ENCODE data around the gene LRP1. TPM values are rescaled to one million over a fixed set of nuclear protein-coding genes. Genes with fewer than 3 reads are reported as not detected.

Gene LRP1
- total RNA-seq, 1 donor from 2014 or later = 95.7 TPM

DNA sequence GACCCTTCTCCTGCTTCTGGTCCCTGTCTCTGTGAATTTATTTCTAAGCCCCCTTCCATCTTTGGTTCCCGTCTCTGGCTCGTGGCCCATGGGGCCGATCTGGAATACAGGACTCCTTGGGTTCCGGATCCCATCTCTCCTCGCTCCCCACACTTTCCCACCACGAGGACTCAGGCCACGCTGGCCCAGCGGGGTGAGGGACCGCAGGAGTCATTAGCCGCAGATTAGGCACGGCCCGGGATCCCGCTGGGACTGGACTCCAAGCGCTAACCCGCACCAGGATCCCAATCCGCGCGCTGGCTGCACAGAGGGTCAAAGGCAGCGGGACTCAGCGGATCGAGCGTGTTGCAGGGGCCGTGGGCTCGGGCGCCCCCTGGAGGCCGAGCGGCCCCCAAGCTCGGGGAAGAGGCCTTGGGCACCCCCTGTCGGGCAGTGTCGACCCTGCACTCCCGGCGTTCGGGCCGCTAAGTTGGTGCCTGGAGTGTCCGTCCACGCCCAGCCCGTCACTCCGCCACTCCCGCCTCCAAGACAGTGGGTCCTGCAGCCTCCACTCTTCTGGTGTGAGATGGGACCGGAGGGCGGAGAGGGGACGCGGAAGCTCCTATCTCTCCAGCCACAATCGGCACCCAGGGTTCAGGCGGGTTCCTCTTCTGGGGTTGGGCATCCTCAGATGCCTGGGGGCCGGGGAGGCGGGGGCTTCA lies 110.7 kb downstream of the LRP1 start:
- peaks cover 22% of the 10 kb centered on the region for H3K4me1 Mint-ChIP-seq (ENCODE audit: low read depth)
- peaks cover 82% of the 10 kb centered on the region for H3K27me3 Mint-ChIP-seq
- DNase-seq (ENCODE audit: low spot score, unreplicated experiment) = peak; percentile 89
- H3K4me3 Mint-ChIP-seq (ENCODE audit: low read depth) = peak overlapping the region; percentile 67
- TF ChIP-seq, protein P1, sequence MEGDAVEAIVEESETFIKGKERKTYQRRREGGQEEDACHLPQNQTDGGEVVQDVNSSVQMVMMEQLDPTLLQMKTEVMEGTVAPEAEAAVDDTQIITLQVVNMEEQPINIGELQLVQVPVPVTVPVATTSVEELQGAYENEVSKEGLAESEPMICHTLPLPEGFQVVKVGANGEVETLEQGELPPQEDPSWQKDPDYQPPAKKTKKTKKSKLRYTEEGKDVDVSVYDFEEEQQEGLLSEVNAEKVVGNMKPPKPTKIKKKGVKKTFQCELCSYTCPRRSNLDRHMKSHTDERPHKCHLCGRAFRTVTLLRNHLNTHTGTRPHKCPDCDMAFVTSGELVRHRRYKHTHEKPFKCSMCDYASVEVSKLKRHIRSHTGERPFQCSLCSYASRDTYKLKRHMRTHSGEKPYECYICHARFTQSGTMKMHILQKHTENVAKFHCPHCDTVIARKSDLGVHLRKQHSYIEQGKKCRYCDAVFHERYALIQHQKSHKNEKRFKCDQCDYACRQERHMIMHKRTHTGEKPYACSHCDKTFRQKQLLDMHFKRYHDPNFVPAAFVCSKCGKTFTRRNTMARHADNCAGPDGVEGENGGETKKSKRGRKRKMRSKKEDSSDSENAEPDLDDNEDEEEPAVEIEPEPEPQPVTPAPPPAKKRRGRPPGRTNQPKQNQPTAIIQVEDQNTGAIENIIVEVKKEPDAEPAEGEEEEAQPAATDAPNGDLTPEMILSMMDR (IDR thresholded peaks at IDR 0.05; ENCODE audit: unreplicated experiment) = peak; percentile 100
- no peaks in the 10 kb centered on the region for H3K9me3 Mint-ChIP-seq (ENCODE audit: low read depth)
- H3K27ac Mint-ChIP-seq = peak overlapping the region; percentile 89
- H3K36me3 Mint-ChIP-seq (ENCODE audit: insufficient read depth) = peaks cover 11% of the 10 kb centered on the region

GRCh38 chr12:57239587-57240065 lies 111.3 kb downstream of the LRP1 start:
- TF ChIP-seq, protein P1 (IDR thresholded peaks at IDR 0.05; ENCODE audit: unreplicated experiment) = no peak
- Mint-ChIP-seq H3K4me1 (ENCODE audit: low read depth) (peaks cover 22% of the 10 kb centered on the region), H3K27ac (peak overlapping the region; percentile 86), H3K4me3 (ENCODE audit: low read depth) (peak overlapping the region; percentile 69), H3K27me3 (peaks cover 82% of the 10 kb centered on the region), H3K36me3 (ENCODE audit: insufficient read depth) (peaks cover 5% of the 10 kb centered on the region), H3K9me3 (ENCODE audit: low read depth) (no peaks in the 10 kb centered on the region)
- no peak for DNase-seq (ENCODE audit: low spot score, unreplicated experiment)

- H3K27ac Mint-ChIP-seq = peak overlapping the region; percentile 86
- H3K27me3 Mint-ChIP-seq = peaks cover 84% of the 10 kb centered on the region
- peaks cover 3% of the 10 kb centered on the region for H3K36me3 Mint-ChIP-seq (ENCODE audit: insufficient read depth)
- DNase-seq (ENCODE audit: low spot score, unreplicated experiment) = no peak
- no peaks in the 10 kb centered on the region for H3K9me3 Mint-ChIP-seq (ENCODE audit: low read depth)
- H3K4me3 Mint-ChIP-seq (ENCODE audit: low read depth) = peak overlapping the region; percentile 69
- peaks cover 22% of the 10 kb centered on the region for H3K4me1 Mint-ChIP-seq (ENCODE audit: low read depth)
- TF ChIP-seq, protein P1 (IDR thresholded peaks at IDR 0.05; ENCODE audit: unreplicated experiment) = peak; percentile 6
These were observed 112.0 kb downstream of the LRP1 start for GRCh38 chr12:57240066-57240921.

GRCh38 chr12:57240926-57241401 lies 112.7 kb downstream of the LRP1 start:
- Mint-ChIP-seq H3K27me3 (peaks cover 81% of the 10 kb centered on the region), H3K4me1 (ENCODE audit: low read depth) (peaks cover 22% of the 10 kb centered on the region), H3K36me3 (ENCODE audit: insufficient read depth) (peaks cover 1% of the 10 kb centered on the region), H3K9me3 (ENCODE audit: low read depth) (no peaks in the 10 kb centered on the region), H3K27ac (no peak overlapping the region), H3K4me3 (ENCODE audit: low read depth) (peak overlapping the region; percentile 69)
- TF ChIP-seq, protein P1 (IDR thresholded peaks at IDR 0.05; ENCODE audit: unreplicated experiment) = no peak
- DNase-seq (ENCODE audit: low spot score, unreplicated experiment) = no peak
